GM21390 (cell line): Measurements from ENCODE around the gene PYDC1.
A peak's percentile ranks its signal among the peaks of the same experiment; 100 is the strongest.
"Not testable (repeated sequence)": the region's sequence is repeated elsewhere in the genome, so short reads cannot be mapped to it uniquely, and the experiment has no call there.

Experiments
- ATAC-seq: cut with Tn5 transposase; IDR thresholded peaks from one replicate; pipeline ENCODE4 v1.9.1; 2021; ENCODE audit not compliant: unreplicated experiment

Gene PYDC1

DNA sequence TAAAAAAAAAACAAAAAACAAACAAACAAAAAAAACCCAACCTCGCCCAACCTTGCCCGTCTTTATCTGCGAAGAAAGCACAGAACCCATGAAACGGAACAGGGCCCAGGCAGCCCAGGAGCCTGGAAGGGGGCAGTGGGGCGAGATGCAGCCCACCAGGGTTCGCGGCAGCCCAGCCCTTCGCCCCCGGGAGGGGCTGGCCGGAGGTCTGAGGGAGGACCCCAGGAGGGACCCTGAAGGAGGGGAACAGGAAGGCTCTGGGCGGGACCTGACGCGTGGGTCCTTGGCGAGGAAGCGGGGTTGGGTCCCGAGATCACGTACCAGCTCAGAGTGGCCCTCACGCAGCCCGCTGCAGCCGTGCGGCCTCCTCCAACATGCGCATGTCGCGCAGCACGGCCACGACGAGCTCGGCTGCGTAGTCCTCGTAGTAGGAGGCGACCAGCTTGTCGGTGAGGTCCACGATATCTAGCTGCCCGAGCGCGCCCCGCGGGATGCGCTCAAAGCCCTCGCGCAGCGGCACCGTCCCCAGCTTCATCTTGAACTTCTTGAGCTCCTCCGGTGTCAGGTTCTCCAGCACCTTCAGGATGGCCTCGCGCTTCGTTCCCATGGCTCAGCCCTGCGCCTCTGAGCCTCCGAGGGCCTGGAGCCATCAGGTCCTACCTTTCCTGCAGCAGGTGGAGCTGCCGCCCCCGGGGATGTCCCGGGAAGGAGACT lies at the start of gene PYDC1:
Gene PYDC1 (minus strand): TSS at position 714 of the 714 bp plus-strand sequence. CDS start 107 bp downstream, at position 607.
- no peak for ATAC-seq

DNA sequence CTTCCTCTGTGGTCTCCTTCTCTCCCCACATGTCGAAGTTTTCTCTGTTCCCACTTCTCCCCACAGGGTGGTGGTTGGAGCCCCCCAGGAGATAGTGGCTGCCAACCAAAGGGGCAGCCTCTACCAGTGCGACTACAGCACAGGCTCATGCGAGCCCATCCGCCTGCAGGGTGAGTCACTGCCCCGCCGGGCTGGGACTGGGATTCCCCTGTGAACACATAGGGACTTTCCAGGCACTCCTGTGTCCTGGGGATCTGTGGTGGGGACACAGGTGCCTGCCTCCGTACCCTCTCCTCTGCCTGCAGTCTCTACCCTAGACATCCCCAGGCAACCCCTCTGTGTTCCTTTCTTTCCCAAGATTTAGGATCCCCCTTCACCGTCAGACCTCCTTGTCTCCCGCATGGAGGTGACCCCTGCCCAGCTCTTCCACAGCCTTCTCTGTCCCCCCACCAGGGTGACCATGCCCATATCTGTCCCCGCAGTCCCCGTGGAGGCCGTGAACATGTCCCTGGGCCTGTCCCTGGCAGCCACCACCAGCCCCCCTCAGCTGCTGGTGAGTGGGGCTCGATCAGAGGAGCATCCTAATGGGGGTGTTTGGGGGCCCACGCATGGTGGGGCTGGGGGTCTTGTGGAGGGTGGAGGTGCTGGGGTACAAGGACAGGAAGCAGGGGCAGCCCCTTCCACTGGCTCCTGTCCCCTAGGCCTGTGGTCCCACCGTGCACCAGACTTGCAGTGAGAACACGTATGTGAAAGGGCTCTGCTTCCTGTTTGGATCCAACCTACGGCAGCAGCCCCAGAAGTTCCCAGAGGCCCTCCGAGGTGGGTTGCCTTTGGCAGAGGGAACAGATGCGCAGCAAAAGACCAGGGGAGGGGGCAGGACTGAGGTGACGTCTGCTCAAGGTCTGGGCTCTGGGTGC lies 48.7 kb upstream of the PYDC1 start:
- ATAC-seq = peak; percentile 80

DNA sequence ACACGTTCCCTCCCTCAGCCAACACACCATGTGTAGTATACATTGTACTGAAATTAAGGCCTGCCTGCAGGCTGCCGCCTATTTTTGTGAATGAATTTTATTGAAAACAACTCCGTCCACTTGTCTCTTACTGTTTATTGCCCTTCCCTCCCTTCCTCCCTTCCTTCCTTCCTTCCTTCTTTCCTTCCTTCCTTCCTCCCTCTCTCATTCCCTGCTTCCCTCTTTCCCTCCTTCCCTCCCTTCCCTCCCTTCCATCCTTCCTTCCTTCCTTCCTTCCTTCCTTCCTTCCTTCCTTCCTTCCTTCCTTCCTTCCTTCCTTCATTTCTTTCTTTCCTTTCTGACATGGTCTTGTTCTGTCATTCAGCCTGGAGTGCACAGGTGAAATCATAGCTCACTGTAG lies 45.1 kb upstream of the PYDC1 start:
- no peak for ATAC-seq

DNA sequence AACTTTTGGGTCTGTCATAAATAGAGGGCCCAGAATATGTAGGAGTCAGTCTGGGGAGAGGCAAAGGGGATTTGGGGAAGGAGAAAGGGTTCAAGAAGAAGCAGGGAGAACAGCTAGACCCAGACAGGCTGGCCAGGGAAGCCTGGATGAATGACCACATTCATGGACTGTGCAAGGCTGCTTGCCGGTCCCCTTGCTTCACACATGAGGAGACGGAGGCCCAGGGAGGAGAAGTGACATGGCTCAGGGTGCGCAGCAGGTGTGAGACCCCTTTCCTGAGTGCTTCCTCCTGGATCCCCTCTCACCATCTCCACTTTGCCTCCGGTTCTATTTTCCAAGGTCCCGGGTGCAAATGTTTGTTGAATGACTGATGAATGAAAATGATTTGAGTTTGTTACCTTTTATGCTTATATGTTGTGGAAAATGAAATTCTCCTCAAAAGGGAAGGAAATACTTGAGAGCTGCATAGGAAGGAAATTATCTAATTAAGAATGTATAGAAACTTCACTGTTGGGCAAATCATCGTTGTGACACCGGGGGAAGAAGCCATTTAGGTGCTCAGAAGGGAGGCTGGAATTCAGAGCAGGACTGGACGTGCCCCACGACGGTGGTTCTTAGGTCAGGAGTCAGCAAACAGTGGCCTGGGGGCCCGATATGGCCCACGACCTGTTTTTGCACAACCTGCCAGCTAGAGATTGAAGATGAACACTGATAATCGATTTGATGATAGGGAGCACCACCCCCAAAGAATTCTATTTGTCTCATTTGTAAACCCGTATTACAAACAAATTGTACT lies 43.4 kb upstream of the PYDC1 start:
- ATAC-seq = no peak

DNA sequence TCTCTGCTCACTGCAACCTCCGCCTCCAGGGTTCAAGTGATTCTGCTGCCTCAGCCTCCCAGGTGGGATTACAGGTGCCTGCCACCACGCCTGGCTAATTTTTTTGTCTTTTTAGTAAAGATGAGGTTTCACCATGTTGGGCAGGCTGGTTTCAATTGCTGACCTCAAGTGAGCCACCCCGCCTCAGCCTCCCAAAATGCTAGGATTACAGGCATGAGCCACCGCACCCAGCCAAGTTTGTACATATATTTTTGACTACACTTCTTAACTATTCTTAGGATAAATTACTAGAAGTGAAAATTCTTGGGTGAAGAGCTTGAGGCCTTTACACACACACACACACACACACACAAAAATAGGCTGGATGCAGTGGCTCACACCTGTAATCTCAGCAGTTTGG lies 41.4 kb upstream of the PYDC1 start:
- no peak for ATAC-seq

DNA sequence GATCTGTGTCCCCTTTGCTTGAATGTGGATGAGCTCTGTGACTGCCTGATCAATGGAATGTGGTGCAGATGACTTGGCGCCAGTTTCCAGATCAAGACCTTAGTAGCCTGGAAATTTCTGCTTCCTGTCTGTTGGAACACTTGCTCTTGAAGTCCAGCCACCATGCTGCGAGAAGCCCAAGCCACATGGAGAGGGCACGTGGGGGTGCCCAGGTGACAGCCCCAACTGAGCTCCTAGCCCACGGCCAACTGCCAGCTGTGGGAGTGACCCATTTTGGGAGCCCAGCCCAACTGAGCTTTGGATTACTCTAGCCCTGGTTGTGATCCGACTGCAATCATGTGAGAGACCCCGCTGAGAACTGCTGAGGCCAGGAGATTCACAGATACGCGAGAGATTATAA lies 39.5 kb upstream of the PYDC1 start:
- no peak for ATAC-seq

DNA sequence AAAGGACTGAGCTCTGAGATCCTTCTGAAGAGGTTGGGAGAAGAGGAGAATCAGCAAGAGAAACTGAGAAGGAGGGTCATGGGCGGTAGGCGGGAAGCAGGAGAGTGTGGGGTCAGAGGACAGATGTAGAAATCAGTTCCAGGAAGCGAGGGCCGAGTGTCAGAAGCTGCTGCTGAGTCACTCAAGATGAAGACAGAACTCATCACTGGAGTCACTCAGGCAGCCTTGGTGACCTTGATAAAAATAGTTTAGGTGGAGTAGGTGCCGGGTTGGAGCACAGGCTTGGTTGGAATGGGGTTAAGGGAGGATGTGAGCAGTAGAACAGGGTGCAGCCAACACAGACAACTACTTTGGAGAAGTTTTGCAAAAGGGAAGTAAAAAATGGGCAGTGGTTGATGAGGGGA lies 36.7 kb upstream of the PYDC1 start:
- no peak for ATAC-seq

DNA sequence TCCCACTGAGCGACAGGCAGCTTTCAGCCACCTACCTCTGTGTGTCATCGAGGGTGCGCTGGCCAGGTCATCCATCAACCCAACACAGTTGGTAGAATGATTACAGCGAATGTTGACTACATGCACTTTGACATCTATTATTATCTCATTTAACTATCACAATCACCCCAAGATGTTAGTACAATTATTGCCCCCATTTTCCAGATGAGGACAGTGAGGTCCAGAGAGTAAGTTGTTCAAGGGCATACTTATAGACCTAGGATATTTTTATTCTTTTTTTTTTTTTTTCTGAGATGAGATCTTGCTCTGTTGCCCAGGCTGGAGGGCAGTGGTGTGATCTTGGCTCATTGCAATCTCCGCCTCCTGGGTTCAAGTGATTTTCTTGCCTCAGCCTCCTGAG lies 34.5 kb upstream of the PYDC1 start:
- no peak for ATAC-seq

DNA sequence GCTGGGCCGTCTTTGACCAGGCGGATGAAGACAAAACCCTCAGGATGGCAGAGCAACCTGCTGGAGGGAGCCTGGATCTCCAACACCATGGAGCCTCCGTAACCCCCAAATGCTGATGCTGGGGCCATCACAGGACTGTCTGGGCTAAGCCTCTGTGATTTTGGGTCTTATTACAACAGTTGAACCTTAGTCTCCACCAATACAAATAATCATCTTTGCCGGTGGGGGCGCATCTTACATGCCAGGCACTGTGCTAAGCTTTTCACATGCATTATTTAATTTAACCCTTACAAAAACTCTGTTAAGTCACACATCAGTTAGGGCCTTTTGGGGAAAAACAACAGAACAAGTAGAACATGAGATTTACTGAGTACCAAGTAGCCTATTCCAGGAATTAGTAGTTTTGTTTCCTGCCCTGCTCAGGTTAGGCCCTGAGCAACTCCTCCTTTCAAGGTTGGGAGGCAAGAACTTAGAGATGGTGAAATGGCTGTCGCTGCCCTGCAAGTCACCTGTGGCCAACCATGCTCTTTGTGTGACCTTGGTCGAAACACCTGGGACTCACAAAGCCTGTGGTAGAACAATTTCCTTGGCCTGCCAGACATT lies 33.9 kb upstream of the PYDC1 start:
- no peak for ATAC-seq

DNA sequence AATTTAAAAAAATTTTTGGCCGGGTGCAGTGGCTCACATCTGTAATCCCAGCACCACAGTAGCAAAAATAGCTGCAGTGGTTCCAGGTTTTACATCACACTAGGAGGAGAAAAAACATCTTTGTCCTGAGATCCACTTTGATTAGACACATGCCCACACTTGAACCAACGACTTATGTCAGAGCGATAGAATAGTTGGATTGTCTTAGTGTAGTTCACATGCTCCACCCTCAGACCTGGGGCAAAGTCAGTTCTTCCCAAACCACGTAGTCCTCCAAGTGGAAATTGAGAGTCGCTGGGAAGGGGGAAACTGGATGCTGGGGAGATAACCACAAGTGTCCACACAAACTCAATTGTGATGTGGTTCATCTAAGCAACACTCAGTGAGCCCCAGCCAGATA lies 31.4 kb upstream of the PYDC1 start:
- no peak for ATAC-seq

DNA sequence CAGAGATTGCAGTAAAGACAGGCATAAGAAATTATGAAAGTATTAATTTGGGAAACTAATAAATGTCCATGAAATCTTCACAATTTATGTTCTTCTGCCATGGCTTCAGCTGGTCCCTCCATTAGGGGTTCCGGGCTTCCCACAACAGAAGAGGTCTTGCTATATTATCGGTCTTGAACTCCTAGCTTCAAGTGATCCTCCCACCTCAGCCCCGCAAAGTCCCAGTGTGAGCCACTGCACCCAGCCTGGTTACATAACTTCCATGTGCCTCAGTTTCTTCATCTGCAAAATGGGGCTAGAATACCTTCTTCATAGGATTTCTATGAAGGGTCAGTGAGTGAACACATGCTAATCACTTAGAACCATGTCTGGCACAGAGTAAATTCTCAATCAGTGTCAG lies 29.4 kb upstream of the PYDC1 start:
- no peak for ATAC-seq

DNA sequence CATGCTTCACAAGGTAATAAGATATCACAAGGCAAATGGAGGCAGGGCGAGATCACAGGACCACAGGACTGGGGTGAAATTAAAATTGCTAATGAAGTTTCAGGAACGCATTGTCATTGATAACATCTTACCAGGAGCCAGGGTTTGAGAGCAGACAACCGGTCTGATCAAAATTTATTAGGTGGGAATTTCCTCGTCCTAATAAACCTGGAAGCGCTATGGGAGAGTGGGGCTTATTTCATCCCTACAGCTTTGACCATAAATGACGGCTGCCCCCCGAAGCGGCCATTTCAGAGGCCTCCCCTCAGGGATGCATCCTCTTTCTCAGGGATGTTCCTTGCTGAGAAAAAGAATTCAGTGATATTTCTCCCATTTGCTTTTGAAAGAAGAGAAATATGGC lies 28.7 kb upstream of the PYDC1 start:
- not testable (repeated sequence) for ATAC-seq

DNA sequence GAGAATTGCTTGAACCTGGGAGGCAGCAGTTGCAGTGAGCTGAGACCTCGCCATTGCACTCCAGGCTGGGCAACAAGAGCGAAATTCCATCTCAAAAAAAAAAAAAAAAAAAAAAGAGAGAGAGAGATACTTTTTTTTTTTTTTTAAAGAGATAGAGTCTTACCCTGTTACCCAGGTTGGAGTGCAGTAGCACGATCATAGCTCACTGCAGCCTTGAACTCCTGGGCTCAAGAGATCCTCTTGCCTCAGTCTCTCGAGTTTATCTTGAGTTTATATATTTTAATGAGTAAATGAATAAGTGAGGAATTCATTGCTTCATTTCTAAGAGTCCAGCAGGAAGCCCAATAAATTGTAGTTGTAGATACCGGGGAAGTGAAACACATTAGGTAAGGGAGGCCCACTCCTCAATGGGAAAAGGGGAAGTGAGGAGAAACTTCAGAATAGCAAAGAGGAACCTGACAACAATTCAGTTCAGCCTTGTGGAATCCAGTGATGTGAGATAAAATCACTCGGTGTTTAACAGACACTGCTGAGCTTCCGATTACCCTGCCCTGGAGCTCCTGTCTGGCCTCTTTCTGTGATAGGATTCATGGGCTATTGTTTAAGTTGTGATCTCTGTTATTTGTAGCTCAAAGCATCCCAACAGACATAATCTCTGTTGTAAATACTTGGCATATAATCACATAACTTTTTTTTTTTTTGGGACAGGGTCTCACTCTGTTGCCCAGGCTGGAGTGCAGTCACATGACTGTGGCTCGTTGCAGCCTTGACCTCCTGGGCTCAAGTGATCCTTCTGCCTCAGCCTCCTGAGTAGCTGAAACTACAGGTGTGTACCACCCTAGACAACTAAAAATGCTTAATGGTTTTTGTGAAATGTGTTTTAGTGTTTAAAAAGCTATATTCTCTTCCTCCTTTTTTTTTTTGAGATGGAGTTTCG lies 27.1 kb upstream of the PYDC1 start:
- no peak for ATAC-seq

DNA sequence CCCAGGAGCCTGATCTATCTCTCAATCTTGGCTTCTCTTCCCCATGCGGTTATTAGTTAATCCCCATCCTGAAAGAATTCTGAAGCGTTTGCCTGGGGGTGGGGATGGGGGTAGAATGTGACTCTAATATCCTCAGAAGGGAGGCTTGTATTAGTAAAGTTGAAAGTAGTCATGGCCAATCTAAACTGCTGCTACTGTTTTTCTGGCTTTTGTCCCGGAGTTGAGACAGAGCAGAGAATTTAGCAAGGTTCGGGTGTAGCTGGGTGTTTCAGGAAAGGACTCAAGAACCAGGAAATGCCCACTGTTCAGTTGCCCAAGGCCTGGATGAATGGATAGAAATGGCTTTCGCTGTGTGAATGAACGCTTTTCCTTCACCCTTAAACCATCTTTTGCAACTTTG lies 25.3 kb upstream of the PYDC1 start:
- ATAC-seq = no peak

DNA sequence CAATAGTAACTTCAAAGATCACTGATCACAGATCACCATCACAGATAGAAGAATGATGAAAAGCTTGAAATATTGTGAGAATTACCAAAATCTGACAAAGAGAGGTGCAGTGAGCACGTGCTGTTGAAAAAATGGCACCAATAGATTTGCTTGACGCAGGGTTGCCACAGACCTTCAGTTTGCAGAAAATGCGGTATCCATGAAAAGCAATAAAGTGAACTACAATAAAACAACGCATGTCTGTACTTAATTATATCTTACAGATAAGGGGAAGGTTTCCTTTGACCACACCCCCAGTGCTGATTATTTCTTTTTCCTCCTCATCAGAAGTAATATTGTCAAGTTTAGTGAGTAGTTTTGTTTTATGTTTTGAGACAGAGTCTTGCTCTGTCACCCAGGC lies 21.1 kb upstream of the PYDC1 start:
- no peak for ATAC-seq

DNA sequence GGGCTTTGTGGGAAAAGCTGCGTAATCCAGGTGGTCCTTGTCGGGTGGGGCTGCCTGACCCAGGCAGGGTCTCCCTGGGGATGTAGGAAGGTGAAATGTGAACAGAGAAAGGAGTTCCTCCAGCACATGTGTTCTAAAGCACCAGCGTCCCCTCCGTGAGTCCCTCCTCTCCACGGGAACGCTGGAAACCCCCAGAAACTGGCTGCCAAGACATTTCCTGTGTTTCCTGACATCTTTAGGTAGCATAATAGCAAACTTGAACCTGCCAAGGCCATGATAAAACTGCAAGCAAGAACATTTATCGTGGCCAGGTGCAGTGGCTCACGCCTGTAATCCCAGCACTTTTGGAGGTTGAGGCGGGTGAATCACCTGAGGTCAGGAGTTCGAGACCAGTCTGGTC lies 12.6 kb upstream of the PYDC1 start:
- no peak for ATAC-seq

DNA sequence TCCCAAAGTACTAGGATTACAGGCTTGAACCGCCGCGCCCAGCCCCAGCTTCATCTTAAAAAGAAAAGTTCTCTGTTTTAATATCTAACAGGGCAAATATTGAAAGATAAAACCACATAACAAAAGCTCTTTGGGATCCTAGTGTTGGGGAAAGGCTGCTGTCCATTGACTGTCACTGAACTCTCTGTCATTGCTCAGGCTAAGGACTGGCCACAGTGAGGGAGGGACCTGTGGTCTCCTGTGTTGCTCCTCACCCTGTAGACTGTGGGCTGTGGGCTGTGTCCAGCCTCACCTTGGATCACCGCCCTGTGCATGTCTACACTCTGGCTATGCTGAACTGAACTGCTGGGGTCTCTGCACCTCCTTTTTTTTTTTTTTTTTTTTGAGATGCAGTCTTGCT lies 11.3 kb upstream of the PYDC1 start:
- ATAC-seq = no peak

DNA sequence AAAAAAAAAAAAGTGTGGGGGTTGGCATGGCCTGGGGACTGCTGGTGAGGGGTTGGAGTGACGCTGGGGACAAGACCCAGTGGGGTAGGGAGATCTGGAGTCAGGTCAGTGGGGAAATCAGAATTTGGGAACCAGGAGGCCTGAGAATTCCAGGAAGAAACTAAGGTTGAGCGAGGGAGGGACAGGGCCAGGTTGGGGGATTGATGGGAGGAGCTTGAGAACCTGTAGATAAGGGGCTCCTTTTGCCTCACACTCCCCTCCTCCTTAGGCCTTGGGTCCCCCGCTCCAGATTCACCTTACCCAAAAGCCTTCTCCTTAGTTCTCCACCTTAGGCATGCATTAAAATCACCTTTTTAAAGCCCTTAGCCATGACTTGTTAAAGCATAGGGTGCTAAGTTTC lies 8.3 kb upstream of the PYDC1 start:
- no peak for ATAC-seq

DNA sequence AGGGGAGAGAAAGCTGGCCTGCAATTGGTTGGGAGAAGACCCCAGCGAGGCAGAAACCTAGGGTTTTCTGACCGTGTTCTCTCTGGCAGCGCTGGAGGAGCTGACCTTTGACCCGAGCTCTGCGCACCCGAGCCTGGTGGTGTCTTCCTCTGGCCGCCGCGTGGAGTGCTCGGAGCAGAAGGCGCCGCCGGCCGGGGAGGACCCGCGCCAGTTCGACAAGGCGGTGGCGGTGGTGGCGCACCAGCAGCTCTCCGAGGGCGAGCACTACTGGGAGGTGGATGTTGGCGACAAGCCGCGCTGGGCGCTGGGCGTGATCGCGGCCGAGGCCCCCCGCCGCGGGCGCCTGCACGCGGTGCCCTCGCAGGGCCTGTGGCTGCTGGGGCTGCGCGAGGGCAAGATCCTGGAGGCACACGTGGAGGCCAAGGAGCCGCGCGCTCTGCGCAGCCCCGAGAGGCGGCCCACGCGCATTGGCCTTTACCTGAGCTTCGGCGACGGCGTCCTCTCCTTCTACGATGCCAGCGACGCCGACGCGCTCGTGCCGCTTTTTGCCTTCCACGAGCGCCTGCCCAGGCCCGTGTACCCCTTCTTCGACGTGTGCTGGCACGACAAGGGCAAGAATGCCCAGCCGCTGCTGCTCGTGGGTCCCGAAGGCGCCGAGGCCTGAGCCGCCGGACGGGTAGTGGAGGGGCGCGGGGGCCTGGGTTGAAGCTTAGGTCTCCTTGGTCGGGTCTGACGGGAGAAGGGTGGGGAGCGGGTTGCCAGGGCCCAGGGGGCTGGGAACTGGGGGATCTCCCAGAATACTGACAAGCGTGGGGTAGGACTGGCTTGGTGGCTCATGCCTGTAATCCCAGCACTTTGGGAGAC lies 7.4 kb upstream of the PYDC1 start:
- ATAC-seq = no peak
